Muscle of arm (tissue), 14 donors: ENCODE results near the gene TRMT44. TPM values are rescaled to one million over a fixed set of nuclear protein-coding genes. Genes with fewer than 3 reads are reported as not detected.

ENCODE experiments used
- DNase-seq: peaks from one replicate; pipeline ENCODE4 v3.0.0-alpha.2; 2013
- long read RNA-seq, 11 donors: transcript quantifications; one replicate each; lab custom pipeline, GENCODE V29; 2026
- polyA plus RNA-seq, 12 donors: library from polyadenylated mRNA; unstranded; fragments of 120-200 nt; gene quantifications; one replicate each; pipeline ENCODE4 v1.2.1, GENCODE V29; 2013; ENCODE audit not compliant: insufficient read length in 12 of 12

TRMT44 gene
- 10 to 100 TPM in 7 of 12 donors, 1 to 10 TPM in 4, not detected in 1; 9.0 to 20.2 (median 12.7) TPM for polyA plus RNA-seq
- long read RNA-seq, donor 1: 0 reads
- long read RNA-seq, donor 2: 0 reads
- long read RNA-seq, donor 3: 0 reads
- long read RNA-seq, donor 4, partial matches to known transcripts: 0 of 1 reads
- long read RNA-seq, donor 4, other reads (novel, unspliced or antisense): 0 of 1 reads
- long read RNA-seq, donor 5, partial matches to known transcripts: 0 of 2 reads
- long read RNA-seq, donor 5, other reads (novel, unspliced or antisense): 0 of 2 reads
- long read RNA-seq, donor 6, partial matches to known transcripts: 0 of 1 reads
- long read RNA-seq, donor 6, other reads (novel, unspliced or antisense): 0 of 1 reads
- long read RNA-seq, donor 7: 0 reads
- long read RNA-seq, donor 8, partial matches to known transcripts: 0 of 1 reads
- long read RNA-seq, donor 8, other reads (novel, unspliced or antisense): 0 of 1 reads
- long read RNA-seq, donor 9: 0 reads
- long read RNA-seq, donor 10, partial matches to known transcripts: 0 of 1 reads
- long read RNA-seq, donor 10, other reads (novel, unspliced or antisense): 0 of 1 reads
- long read RNA-seq, donor 11: 0 reads

- DNase-seq: peak; percentile 94
These were observed at the start of gene TRMT44, which contains the start of gene ACOX3 for GRCh38 chr4:8440492-8441311. TSS of gene TRMT44 (plus strand) at chr4:8440777. CDS start at chr4:8440823, 46 bp downstream. TSS of gene ACOX3 (minus strand) at chr4:8440723. CDS start at chr4:8416521, 24,202 bp downstream.

GRCh38 chr4:8391071-8391470 is 49.5 kb upstream of the TRMT44 start:
- DNase-seq: no peak

- DNase-seq: peak; percentile 76
These were observed 48.6 kb upstream of the TRMT44 start for GRCh38 chr4:8391972-8392371.

GRCh38 chr4:8392591-8393190 is 47.9 kb upstream of the TRMT44 start:
- no peak for DNase-seq

GRCh38 chr4:8393593-8394038 is 47.0 kb upstream of the TRMT44 start:
- peak; percentile 66 for DNase-seq

- DNase-seq: peak; percentile 78
These were observed 46.5 kb upstream of the TRMT44 start for GRCh38 chr4:8394061-8394519.

- DNase-seq: no peak
These were observed 45.8 kb upstream of the TRMT44 start for GRCh38 chr4:8394806-8395205.

- DNase-seq: no peak
These were observed 44.9 kb upstream of the TRMT44 start for GRCh38 chr4:8395504-8396296.

GRCh38 chr4:8396762-8397406 is 43.7 kb upstream of the TRMT44 start:
- DNase-seq: no peak

GRCh38 chr4:8398347-8398746 is 42.2 kb upstream of the TRMT44 start:
- no peak for DNase-seq

- no peak for DNase-seq
These were observed 41.3 kb upstream of the TRMT44 start for GRCh38 chr4:8399298-8399697.

GRCh38 chr4:8400632-8401325 is 39.8 kb upstream of the TRMT44 start:
- DNase-seq: no peak

GRCh38 chr4:8401665-8402064 is 38.9 kb upstream of the TRMT44 start:
- DNase-seq: no peak

GRCh38 chr4:8402181-8402597 is 38.4 kb upstream of the TRMT44 start:
- no peak for DNase-seq

- no peak for DNase-seq
These were observed 37.9 kb upstream of the TRMT44 start for GRCh38 chr4:8402640-8403039.

GRCh38 chr4:8403173-8403753 is 37.3 kb upstream of the TRMT44 start:
- peak; percentile 87 for DNase-seq

- no peak for DNase-seq
These were observed 36.6 kb upstream of the TRMT44 start for GRCh38 chr4:8403976-8404375.

- DNase-seq: no peak
These were observed 35.6 kb upstream of the TRMT44 start for GRCh38 chr4:8404791-8405515.

GRCh38 chr4:8405516-8405875 is 35.1 kb upstream of the TRMT44 start:
- DNase-seq: no peak
